GM23338 (cell line): ENCODE measurements around the gene HS1BP3. TPM values are rescaled to one million over a fixed set of nuclear protein-coding genes. Genes with fewer than 3 reads are reported as not detected.

Source experiments
- ATAC-seq: fragments of 200-7000 bp; cut with Tn5 transposase; 3 replicates; pipeline ENCODE4 v1.9.1; 2020
- DNase-seq: peaks from one replicate; pipeline ENCODE4 v3.0.0-alpha.2; 2015; ENCODE audit warnings: low spot score
- H2AFZ ChIP-seq: fragments of 200-600 bp; sonication (generic); 2 replicates; pipeline ENCODE4 v1.8.0; 2016; ENCODE audit warnings: antibody characterized with exemption, mild to moderate bottlenecking, moderate library complexity
- H3F3A ChIP-seq: fragments of 200-600 bp; sonication (generic); replicated peaks from 2 replicates; pipeline ENCODE4 v1.8.0; 2017; ENCODE audit warnings: antibody characterized with exemption, mixed run types, low read depth
- H3K27ac ChIP-seq: fragments of 200-600 bp; sonication (generic); 2 replicates; pipeline ENCODE4 v1.6.1; 2016; ENCODE audit warnings: low read depth
- H3K27me3 ChIP-seq: fragments of 200-600 bp; sonication (generic); 2 replicates; pipeline ENCODE4 v1.8.0; 2016; ENCODE audit warnings: mild to moderate bottlenecking, mixed run types, moderate library complexity; ENCODE audit not compliant: insufficient read depth
- H3K36me3 ChIP-seq: fragments of 200-600 bp; sonication (generic); 2 replicates; pipeline ENCODE4 v1.8.0; 2016; ENCODE audit warnings: mild to moderate bottlenecking; ENCODE audit not compliant: insufficient read depth
- H3K4me1 ChIP-seq: fragments of 200-600 bp; sonication (generic); 2 replicates; pipeline ENCODE4 v1.8.0; 2016; ENCODE audit warnings: mild to moderate bottlenecking, moderate library complexity; ENCODE audit not compliant: insufficient read depth
- H3K4me2 ChIP-seq: fragments of 200-600 bp; sonication (generic); 2 replicates; pipeline ENCODE4 v1.7.1; 2017; ENCODE audit warnings: mixed run types
- H3K4me3 ChIP-seq: fragments of 200-600 bp; sonication (generic); 2 replicates; pipeline ENCODE4 v1.6.1; 2016; ENCODE audit warnings: mixed run types
- H3K79me2 ChIP-seq: fragments of 200-600 bp; sonication (generic); replicated peaks from 2 replicates; pipeline ENCODE4 v1.8.0; 2017; ENCODE audit warnings: mild to moderate bottlenecking; ENCODE audit not compliant: insufficient read depth
- H3K9me2 ChIP-seq: fragments of 200-600 bp; sonication (generic); 2 replicates; pipeline ENCODE4 v1.8.0; 2017; ENCODE audit not compliant: insufficient read depth
- H4K20me1 ChIP-seq: fragments of 200-600 bp; sonication (generic); replicated peaks from 2 replicates; pipeline ENCODE4 v1.8.0; 2017; ENCODE audit warnings: mild to moderate bottlenecking; ENCODE audit not compliant: insufficient read depth
- H3K27ac Mint-ChIP-seq: 2 replicates; pipeline ENCODE4 v1.8.0; 2020; ENCODE audit warnings: inconsistent platforms, mild to moderate bottlenecking, moderate library complexity, mixed read lengths
- H3K27me3 Mint-ChIP-seq: 3 replicates; pipeline ENCODE4 v1.8.0; 2022; ENCODE audit warnings: low read depth, mild to moderate bottlenecking, moderate library complexity, mixed read lengths, inconsistent platforms; ENCODE audit not compliant: insufficient read depth, poor library complexity
- H3K36me3 Mint-ChIP-seq: 3 replicates; pipeline ENCODE4 v1.8.0; 2021; ENCODE audit warnings: low read depth, mild to moderate bottlenecking, inconsistent platforms, moderate library complexity, mixed read lengths
- H3K4me1 Mint-ChIP-seq: 3 replicates; pipeline ENCODE4 v1.8.0; 2020; ENCODE audit warnings: mild to moderate bottlenecking, inconsistent platforms, mixed read lengths
- H3K4me3 Mint-ChIP-seq: 3 replicates; pipeline ENCODE4 v1.8.0; 2021; ENCODE audit warnings: moderate library complexity, mild to moderate bottlenecking, inconsistent platforms, mixed read lengths
- H3K9me3 Mint-ChIP-seq: 3 replicates; pipeline ENCODE4 v1.8.0; 2020; ENCODE audit warnings: moderate library complexity, mild to moderate bottlenecking, inconsistent platforms, mixed read lengths
- CREB1 ChIP-seq: fragments of 250-450 bp; sonication (Bioruptor Pico); IDR thresholded peaks from 2 replicates; pipeline ENCODE4 v1.5.0; 2020; ENCODE audit warnings: low read depth, mild to moderate bottlenecking, moderate library complexity
- EZH2 ChIP-seq: fragments of 200-600 bp; sonication (generic); IDR thresholded peaks from one replicate; pipeline ENCODE4 v1.8.0; 2017; ENCODE audit warnings: antibody characterized with exemption, mild to moderate bottlenecking, low read depth; ENCODE audit not compliant: unreplicated experiment
- EZH2phosphoT487 ChIP-seq: fragments of 200-600 bp; sonication (generic); IDR thresholded peaks from one replicate; pipeline ENCODE4 v1.8.1; 2018; ENCODE audit warnings: antibody characterized with exemption; ENCODE audit not compliant: unreplicated experiment
- JUNB ChIP-seq: IDR thresholded peaks from one replicate; pipeline ENCODE4 v1.6.1; 2016; ENCODE audit warnings: antibody characterized with exemption; ENCODE audit not compliant: unreplicated experiment
- NANOG ChIP-seq: IDR thresholded peaks from 2 replicates; pipeline ENCODE4 v1.6.1; 2016; ENCODE audit warnings: antibody characterized with exemption, borderline replicate concordance
- POLR2AphosphoS5 ChIP-seq: IDR thresholded peaks from 2 replicates; pipeline ENCODE4 v1.6.1; 2016; ENCODE audit warnings: antibody characterized with exemption, low read depth
- STAT1 ChIP-seq: IDR thresholded peaks from one replicate; pipeline ENCODE4 v1.6.1; 2016; ENCODE audit warnings: antibody characterized with exemption; ENCODE audit not compliant: unreplicated experiment
- ZNF114 ChIP-seq: fragments of 250-450 bp; sonication (Bioruptor Pico); IDR thresholded peaks from 2 replicates; pipeline ENCODE4 v1.5.0; 2020; ENCODE audit warnings: mild to moderate bottlenecking, moderate library complexity
- ZNF331 ChIP-seq: fragments of 250-450 bp; sonication (Bioruptor Pico); IDR thresholded peaks from 2 replicates; pipeline ENCODE4 v1.5.0; 2020; ENCODE audit warnings: low read depth, mild to moderate bottlenecking, moderate library complexity
- polyA plus RNA-seq: library from polyadenylated mRNA; unstranded; fragments of >200 nt; fragmentation: Nextera tagmentation; extraction: Ambion mirVana; gene quantifications from 2 replicates; pipeline ENCODE4 v1.2.1, GENCODE V29; 2016
- total RNA-seq: library from RNA; depleted of rRNA; stranded (reverse); fragments of >200 nt; shearing (Covaris generic); gene quantifications from 2 replicates; pipeline ENCODE4 v1.2.3, GENCODE V29; 2014
- TF ChIP-seq, protein P1 (sequence below): IDR thresholded peaks from 2 replicates; pipeline ENCODE4 v1.6.1; 2016; ENCODE audit warnings: antibody characterized with exemption
- TF ChIP-seq, protein P2 (sequence below), 2 experiments: fragments of 200-600 bp in 1 of 2; sonication (generic) in 1 of 2; conservative IDR thresholded peaks; 2 replicates each; pipeline versions ENCODE4 v1.5.1 to v1.6.1; 2016 to 2017; ENCODE audit warnings: antibody characterized with exemption in 2 of 2, low read depth in 2 of 2, mild to moderate bottlenecking in 2 of 2, moderate library complexity in 1 of 2
- TF ChIP-seq, protein P3 (sequence below): IDR thresholded peaks from one replicate; pipeline ENCODE4 v1.6.1; 2018; ENCODE audit warnings: antibody characterized with exemption; ENCODE audit not compliant: unreplicated experiment
- TF ChIP-seq, protein P4 (sequence below): fragments of 250-450 bp; sonication (Bioruptor Pico); IDR thresholded peaks from 2 replicates; pipeline ENCODE4 v1.5.0; 2020; ENCODE audit warnings: mild to moderate bottlenecking, moderate library complexity

Gene HS1BP3
- total and polyA plus RNA-seq, 2 experiments from 2014 or later, result 7.2 to 15.0 TPM

DNA sequence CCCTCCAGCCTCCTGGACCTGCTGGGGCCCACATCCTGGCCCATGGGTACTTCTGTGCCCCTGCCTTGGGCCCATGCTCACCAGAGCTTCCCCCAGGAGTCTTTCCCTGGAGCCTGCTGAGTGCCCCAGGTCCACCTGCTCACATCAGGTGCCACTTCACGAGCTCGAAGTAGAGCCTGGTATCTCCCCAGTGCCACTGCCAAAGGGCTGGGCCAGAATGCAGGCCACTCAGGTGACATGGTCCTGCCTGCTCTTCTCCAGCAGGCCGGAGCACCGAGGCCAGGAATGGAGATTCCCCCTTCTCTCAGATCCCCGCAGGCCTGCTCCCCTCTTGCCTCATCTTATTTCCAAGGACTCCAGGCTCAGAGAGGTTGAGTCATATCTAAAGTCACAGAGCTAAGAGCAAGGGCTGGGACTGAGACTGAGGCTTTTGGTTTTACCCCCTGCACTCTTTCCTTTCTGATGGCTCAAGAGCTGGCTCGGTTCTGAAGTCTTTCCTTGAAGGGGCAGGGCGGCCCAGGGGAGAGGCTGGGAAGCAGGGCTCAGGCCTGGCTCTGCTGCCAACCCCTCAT is 79.2 kb downstream of the HS1BP3 start:
- no peaks in the 10 kb centered on the region for H3K9me3 Mint-ChIP-seq
- H3K4me1 Mint-ChIP-seq, result peaks cover 15% of the 10 kb centered on the region
- H3K27ac ChIP-seq, result no peak overlapping the region
- no peaks in the 10 kb centered on the region for H3K36me3 ChIP-seq
- H3K4me3 ChIP-seq, result no peak overlapping the region
- no peaks in the 10 kb centered on the region; the same call in 1 of the 2 replicates for H3K9me2 ChIP-seq
- no peaks in the 10 kb centered on the region for H3K79me2 ChIP-seq
- TF ChIP-seq JUNB, result no peak
- TF ChIP-seq EZH2, result no peak
- no peak for TF ChIP-seq ZNF114 (CRISPR knock-in tag)
- TF ChIP-seq, protein P1, sequence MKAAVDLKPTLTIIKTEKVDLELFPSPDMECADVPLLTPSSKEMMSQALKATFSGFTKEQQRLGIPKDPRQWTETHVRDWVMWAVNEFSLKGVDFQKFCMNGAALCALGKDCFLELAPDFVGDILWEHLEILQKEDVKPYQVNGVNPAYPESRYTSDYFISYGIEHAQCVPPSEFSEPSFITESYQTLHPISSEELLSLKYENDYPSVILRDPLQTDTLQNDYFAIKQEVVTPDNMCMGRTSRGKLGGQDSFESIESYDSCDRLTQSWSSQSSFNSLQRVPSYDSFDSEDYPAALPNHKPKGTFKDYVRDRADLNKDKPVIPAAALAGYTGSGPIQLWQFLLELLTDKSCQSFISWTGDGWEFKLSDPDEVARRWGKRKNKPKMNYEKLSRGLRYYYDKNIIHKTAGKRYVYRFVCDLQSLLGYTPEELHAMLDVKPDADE, result no peak
- TF ChIP-seq NANOG, result no peak
- TF ChIP-seq CREB1 (CRISPR knock-in tag), result no peak
- TF ChIP-seq, protein P2, sequence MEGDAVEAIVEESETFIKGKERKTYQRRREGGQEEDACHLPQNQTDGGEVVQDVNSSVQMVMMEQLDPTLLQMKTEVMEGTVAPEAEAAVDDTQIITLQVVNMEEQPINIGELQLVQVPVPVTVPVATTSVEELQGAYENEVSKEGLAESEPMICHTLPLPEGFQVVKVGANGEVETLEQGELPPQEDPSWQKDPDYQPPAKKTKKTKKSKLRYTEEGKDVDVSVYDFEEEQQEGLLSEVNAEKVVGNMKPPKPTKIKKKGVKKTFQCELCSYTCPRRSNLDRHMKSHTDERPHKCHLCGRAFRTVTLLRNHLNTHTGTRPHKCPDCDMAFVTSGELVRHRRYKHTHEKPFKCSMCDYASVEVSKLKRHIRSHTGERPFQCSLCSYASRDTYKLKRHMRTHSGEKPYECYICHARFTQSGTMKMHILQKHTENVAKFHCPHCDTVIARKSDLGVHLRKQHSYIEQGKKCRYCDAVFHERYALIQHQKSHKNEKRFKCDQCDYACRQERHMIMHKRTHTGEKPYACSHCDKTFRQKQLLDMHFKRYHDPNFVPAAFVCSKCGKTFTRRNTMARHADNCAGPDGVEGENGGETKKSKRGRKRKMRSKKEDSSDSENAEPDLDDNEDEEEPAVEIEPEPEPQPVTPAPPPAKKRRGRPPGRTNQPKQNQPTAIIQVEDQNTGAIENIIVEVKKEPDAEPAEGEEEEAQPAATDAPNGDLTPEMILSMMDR (conservative IDR thresholded peaks at IDR 0.05; ENCODE audit: low read depth in 2 of 2), result no peak
- TF ChIP-seq POLR2AphosphoS5, result no peak
- TF ChIP-seq, protein P3, sequence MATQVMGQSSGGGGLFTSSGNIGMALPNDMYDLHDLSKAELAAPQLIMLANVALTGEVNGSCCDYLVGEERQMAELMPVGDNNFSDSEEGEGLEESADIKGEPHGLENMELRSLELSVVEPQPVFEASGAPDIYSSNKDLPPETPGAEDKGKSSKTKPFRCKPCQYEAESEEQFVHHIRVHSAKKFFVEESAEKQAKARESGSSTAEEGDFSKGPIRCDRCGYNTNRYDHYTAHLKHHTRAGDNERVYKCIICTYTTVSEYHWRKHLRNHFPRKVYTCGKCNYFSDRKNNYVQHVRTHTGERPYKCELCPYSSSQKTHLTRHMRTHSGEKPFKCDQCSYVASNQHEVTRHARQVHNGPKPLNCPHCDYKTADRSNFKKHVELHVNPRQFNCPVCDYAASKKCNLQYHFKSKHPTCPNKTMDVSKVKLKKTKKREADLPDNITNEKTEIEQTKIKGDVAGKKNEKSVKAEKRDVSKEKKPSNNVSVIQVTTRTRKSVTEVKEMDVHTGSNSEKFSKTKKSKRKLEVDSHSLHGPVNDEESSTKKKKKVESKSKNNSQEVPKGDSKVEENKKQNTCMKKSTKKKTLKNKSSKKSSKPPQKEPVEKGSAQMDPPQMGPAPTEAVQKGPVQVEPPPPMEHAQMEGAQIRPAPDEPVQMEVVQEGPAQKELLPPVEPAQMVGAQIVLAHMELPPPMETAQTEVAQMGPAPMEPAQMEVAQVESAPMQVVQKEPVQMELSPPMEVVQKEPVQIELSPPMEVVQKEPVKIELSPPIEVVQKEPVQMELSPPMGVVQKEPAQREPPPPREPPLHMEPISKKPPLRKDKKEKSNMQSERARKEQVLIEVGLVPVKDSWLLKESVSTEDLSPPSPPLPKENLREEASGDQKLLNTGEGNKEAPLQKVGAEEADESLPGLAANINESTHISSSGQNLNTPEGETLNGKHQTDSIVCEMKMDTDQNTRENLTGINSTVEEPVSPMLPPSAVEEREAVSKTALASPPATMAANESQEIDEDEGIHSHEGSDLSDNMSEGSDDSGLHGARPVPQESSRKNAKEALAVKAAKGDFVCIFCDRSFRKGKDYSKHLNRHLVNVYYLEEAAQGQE, result no peak
- TF ChIP-seq ZNF331 (CRISPR knock-in tag), result no peak
- no peak for TF ChIP-seq EZH2phosphoT487
- TF ChIP-seq, protein P4, sequence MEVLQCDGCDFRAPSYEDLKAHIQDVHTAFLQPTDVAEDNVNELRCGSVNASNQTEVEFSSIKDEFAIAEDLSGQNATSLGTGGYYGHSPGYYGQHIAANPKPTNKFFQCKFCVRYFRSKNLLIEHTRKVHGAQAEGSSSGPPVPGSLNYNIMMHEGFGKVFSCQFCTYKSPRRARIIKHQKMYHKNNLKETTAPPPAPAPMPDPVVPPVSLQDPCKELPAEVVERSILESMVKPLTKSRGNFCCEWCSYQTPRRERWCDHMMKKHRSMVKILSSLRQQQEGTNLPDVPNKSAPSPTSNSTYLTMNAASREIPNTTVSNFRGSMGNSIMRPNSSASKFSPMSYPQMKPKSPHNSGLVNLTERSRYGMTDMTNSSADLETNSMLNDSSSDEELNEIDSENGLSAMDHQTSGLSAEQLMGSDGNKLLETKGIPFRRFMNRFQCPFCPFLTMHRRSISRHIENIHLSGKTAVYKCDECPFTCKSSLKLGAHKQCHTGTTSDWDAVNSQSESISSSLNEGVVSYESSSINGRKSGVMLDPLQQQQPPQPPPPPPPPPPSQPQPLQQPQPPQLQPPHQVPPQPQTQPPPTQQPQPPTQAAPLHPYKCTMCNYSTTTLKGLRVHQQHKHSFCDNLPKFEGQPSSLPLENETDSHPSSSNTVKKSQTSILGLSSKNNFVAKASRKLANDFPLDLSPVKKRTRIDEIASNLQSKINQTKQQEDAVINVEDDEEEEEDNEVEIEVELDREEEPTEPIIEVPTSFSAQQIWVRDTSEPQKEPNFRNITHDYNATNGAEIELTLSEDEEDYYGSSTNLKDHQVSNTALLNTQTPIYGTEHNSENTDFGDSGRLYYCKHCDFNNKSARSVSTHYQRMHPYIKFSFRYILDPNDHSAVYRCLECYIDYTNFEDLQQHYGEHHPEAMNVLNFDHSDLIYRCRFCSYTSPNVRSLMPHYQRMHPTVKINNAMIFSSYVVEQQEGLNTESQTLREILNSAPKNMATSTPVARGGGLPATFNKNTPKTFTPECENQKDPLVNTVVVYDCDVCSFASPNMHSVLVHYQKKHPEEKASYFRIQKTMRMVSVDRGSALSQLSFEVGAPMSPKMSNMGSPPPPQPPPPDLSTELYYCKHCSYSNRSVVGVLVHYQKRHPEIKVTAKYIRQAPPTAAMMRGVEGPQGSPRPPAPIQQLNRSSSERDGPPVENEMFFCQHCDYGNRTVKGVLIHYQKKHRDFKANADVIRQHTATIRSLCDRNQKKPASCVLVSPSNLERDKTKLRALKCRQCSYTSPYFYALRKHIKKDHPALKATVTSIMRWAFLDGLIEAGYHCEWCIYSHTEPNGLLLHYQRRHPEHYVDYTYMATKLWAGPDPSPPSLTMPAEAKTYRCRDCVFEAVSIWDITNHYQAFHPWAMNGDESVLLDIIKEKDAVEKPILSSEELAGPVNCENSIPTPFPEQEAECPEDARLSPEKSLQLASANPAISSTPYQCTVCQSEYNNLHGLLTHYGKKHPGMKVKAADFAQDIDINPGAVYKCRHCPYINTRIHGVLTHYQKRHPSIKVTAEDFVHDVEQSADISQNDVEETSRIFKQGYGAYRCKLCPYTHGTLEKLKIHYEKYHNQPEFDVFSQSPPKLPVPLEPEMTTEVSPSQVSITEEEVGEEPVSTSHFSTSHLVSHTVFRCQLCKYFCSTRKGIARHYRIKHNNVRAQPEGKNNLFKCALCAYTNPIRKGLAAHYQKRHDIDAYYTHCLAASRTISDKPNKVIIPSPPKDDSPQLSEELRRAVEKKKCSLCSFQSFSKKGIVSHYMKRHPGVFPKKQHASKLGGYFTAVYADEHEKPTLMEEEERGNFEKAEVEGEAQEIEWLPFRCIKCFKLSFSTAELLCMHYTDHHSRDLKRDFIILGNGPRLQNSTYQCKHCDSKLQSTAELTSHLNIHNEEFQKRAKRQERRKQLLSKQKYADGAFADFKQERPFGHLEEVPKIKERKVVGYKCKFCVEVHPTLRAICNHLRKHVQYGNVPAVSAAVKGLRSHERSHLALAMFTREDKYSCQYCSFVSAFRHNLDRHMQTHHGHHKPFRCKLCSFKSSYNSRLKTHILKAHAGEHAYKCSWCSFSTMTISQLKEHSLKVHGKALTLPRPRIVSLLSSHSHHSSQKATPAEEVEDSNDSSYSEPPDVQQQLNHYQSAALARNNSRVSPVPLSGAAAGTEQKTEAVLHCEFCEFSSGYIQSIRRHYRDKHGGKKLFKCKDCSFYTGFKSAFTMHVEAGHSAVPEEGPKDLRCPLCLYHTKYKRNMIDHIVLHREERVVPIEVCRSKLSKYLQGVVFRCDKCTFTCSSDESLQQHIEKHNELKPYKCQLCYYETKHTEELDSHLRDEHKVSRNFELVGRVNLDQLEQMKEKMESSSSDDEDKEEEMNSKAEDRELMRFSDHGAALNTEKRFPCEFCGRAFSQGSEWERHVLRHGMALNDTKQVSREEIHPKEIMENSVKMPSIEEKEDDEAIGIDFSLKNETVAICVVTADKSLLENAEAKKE, result no peak
- TF ChIP-seq STAT1, result no peak
- no peak overlapping the region for H3K27ac Mint-ChIP-seq
- H3K4me2 ChIP-seq, result no peak overlapping the region
- H3K36me3 Mint-ChIP-seq, result no peaks in the 10 kb centered on the region
- no peaks in the 10 kb centered on the region for H3F3A ChIP-seq
- H3K27me3 Mint-ChIP-seq, result peaks cover 24% of the 10 kb centered on the region
- ATAC-seq (no peak), DNase-seq (no peak)
- H3K27me3 ChIP-seq, result no peaks in the 10 kb centered on the region
- no peak overlapping the region for H2AFZ ChIP-seq
- no peak overlapping the region for H3K4me3 Mint-ChIP-seq
- H4K20me1 ChIP-seq, result no peaks in the 10 kb centered on the region
- H3K4me1 ChIP-seq, result peaks cover 8% of the 10 kb centered on the region
